A549 (cell line): ENCODE measurements around the gene CNTN4. TPM values are rescaled to one million over a fixed set of nuclear protein-coding genes. Genes with fewer than 3 reads are reported as not detected.

Source experiments
- ATAC-seq, 2 experiments: fragments of 200-7000 bp in 1 of 2; fragments of >200 bp in 1 of 2; cut with Nextera tagmentation in 1 of 2; cut with Tn5 transposase in 1 of 2; 3 replicates each; pipeline versions ENCODE4 v1.8.0 to v1.9.1; 2018 to 2020; ENCODE audit warnings: mild to moderate bottlenecking in 1 of 2, moderate library complexity in 1 of 2
- CTCF ChIA-PET: fragments of 300-600 bp; sonication (Branson Sonifier 250); formaldehyde crosslinking; extraction: SDS; loops from one replicate; lab custom pipeline; 2021; ENCODE audit warnings: antibody characterized with exemption, inconsistent platforms; lab: Yijun Ruan, JAX
- POLR2A ChIA-PET: fragments of 350-600 bp; formaldehyde crosslinking; extraction: SDS; loops from one replicate; lab custom pipeline; 2021; ENCODE audit warnings: antibody characterized with exemption, inconsistent platforms; lab: Yijun Ruan, JAX
- DNase-seq, 2 experiments: peaks; one replicate each; pipeline versions ENCODE4 v3.0.0 to v3.0.0-alpha.2; 2011 to 2016; ENCODE audit warnings: low read depth in 1 of 2, low spot score in 1 of 2
- FAIRE-seq: peaks from 2 replicates; lab custom pipeline; 2011; peaks lifted over from hg19 to GRCh38; lab: Jason Lieb, UNC
- H3K27ac ChIP-seq, 2 experiments: fragments of >200 bp; sonication (Bioruptor Twin); formaldehyde crosslinking; 3 replicates each; pipeline ENCODE4 v1.5.1; 2016 to 2017
- H3K4me1 ChIP-seq: fragments of >200 bp; sonication (Bioruptor Twin); formaldehyde crosslinking; 3 replicates; pipeline ENCODE4 v1.6.1; 2016
- H3K4me2 ChIP-seq: fragments of >200 bp; sonication (Bioruptor Twin); formaldehyde crosslinking; 3 replicates; pipeline ENCODE4 v1.6.1; 2016
- H3K4me3 ChIP-seq: fragments of >200 bp; sonication (Bioruptor Twin); formaldehyde crosslinking; 3 replicates; pipeline ENCODE4 v1.5.1; 2016
- H3K9me3 ChIP-seq: fragments of >200 bp; sonication (Bioruptor Twin); formaldehyde crosslinking; 3 replicates; pipeline ENCODE4 v1.6.1; 2016
- CHD4 ChIP-seq: fragments of 200-600 bp; sonication (generic); IDR thresholded peaks from 2 replicates; pipeline ENCODE4 v1.6.1; 2016; ENCODE audit warnings: antibody characterized with exemption, mild to moderate bottlenecking, borderline replicate concordance
- FOSB ChIP-seq: fragments of 250-450 bp; sonication (Bioruptor Pico); IDR thresholded peaks from 2 replicates; pipeline ENCODE4 v1.5.0; 2020; ENCODE audit warnings: mild to moderate bottlenecking, moderate library complexity
- GATA3 ChIP-seq: IDR thresholded peaks from 2 replicates; pipeline ENCODE4 v1.6.1; 2012; ENCODE audit warnings: borderline replicate concordance
- HDAC2 ChIP-seq: fragments of 200-600 bp; sonication (generic); IDR thresholded peaks from 2 replicates; pipeline ENCODE4 v1.6.1; 2016
- HOXB5 ChIP-seq: fragments of 250-450 bp; sonication (Bioruptor Pico); IDR thresholded peaks from 2 replicates; pipeline ENCODE4 v1.5.0; 2020; ENCODE audit warnings: mild to moderate bottlenecking, moderate library complexity
- JUN ChIP-seq, 2 experiments: fragments of >200 bp; sonication (Bioruptor Twin); formaldehyde crosslinking; IDR thresholded peaks; 2 replicates in 1 of 2; 3 replicates in 1 of 2; pipeline ENCODE4 v1.6.1; 2016 to 2017
- JUNB ChIP-seq: fragments of >200 bp; sonication (Bioruptor Twin); formaldehyde crosslinking; IDR thresholded peaks from 2 replicates; pipeline ENCODE4 v1.6.1; 2016
- KDM1A ChIP-seq: fragments of 200-600 bp; sonication (generic); IDR thresholded peaks from 2 replicates; pipeline ENCODE4 v1.6.1; 2016; ENCODE audit warnings: low read depth, mild to moderate bottlenecking
- MAFK ChIP-seq: fragments of 450-650 bp; IDR thresholded peaks from 2 replicates; pipeline ENCODE4 v1.6.1; 2014; ENCODE audit not compliant: partially characterized antibody
- NPAS2 ChIP-seq: fragments of 250-450 bp; sonication (Bioruptor Pico); IDR thresholded peaks from 2 replicates; pipeline ENCODE4 v1.8.0; 2022; ENCODE audit warnings: mild to moderate bottlenecking, moderate library complexity, borderline replicate concordance
- RAD21 ChIP-seq, 2 experiments: fragments of >200 bp in 1 of 2; sonication (Bioruptor Twin) in 1 of 2; formaldehyde crosslinking in 1 of 2; IDR thresholded peaks in 1 of 2; conservative IDR thresholded peaks in 1 of 2; 2 replicates in 1 of 2; 3 replicates in 1 of 2; pipeline ENCODE4 v1.6.1; 2012 to 2018; ENCODE audit warnings: inconsistent platforms in 1 of 2
- RFX5 ChIP-seq: fragments of 450-650 bp; IDR thresholded peaks from 2 replicates; pipeline ENCODE4 v1.7.1; 2014; ENCODE audit warnings: antibody characterized with exemption, mild to moderate bottlenecking, moderate library complexity
- RNF2 ChIP-seq: fragments of 200-600 bp; sonication (generic); IDR thresholded peaks from 2 replicates; pipeline ENCODE4 v1.6.1; 2016; ENCODE audit warnings: low read depth, mild to moderate bottlenecking, antibody characterized with exemption, moderate library complexity, borderline replicate concordance
- SMC3 ChIP-seq: fragments of >200 bp; sonication (Bioruptor Twin); formaldehyde crosslinking; IDR thresholded peaks from 3 replicates; pipeline ENCODE4 v1.6.1; 2018; ENCODE audit warnings: inconsistent platforms
- TFCP2L1 ChIP-seq: fragments of 250-450 bp; sonication (Bioruptor Pico); IDR thresholded peaks from 2 replicates; pipeline ENCODE4 v1.5.0; 2021; ENCODE audit warnings: mild to moderate bottlenecking
- ZNF302 ChIP-seq: fragments of 250-450 bp; sonication (Bioruptor Pico); IDR thresholded peaks from 2 replicates; pipeline ENCODE4 v1.9.0; 2021; ENCODE audit warnings: inconsistent platforms, mild to moderate bottlenecking, moderate library complexity
- ZSCAN20 ChIP-seq: fragments of 250-450 bp; sonication (Bioruptor Pico); IDR thresholded peaks from 2 replicates; pipeline ENCODE4 v1.8.0; 2022; ENCODE audit warnings: mild to moderate bottlenecking, moderate library complexity
- WGBS: methylation state at CpG from one replicate; pipeline ENCODE4 v1.1.6; 2017; ENCODE audit errors: missing lambda C conversion rate; 5-methylcytosine and 5-hydroxymethylcytosine counted together
- polyA plus RNA-seq, 4 experiments: library from polyadenylated mRNA; depleted of rRNA in 3 of 4; stranded (reverse); fragments of >200 nt; fragmentation: RNase III in 1 of 4; extraction: RNeasy Plus Mini Kit Qiagen cat#74134 plus additional on column Dnase treatment in 1 of 4; gene quantifications; 2 replicates in 3 of 4; 3 replicates in 1 of 4; pipeline ENCODE4 v1.2.3, GENCODE V29; 2011 to 2017
- TF ChIP-seq, protein P1 (sequence below): fragments of 250-450 bp; sonication (Bioruptor Pico); IDR thresholded peaks from 2 replicates; pipeline ENCODE4 v1.5.0; 2021; ENCODE audit warnings: mild to moderate bottlenecking, moderate library complexity, borderline replicate concordance
- TF ChIP-seq, protein P2 (sequence below): fragments of 450-650 bp; IDR thresholded peaks from 2 replicates; pipeline ENCODE4 v1.6.1; 2014; ENCODE audit warnings: antibody characterized with exemption
- TF ChIP-seq, protein P3 (sequence below): IDR thresholded peaks from 2 replicates; pipeline ENCODE4 v1.6.1; 2012
- TF ChIP-seq, protein P4 (sequence below): fragments of 200-600 bp; sonication (generic); IDR thresholded peaks from 2 replicates; pipeline ENCODE4 v1.6.1; 2016; ENCODE audit warnings: antibody characterized with exemption, mild to moderate bottlenecking, moderate library complexity
- TF ChIP-seq, protein P5 (sequence below): fragments of >200 bp; sonication (Bioruptor Twin); formaldehyde crosslinking; IDR thresholded peaks from 3 replicates; pipeline ENCODE4 v1.5.1; 2016
- TF ChIP-seq, protein P6 (sequence below): fragments of 150-350 bp; IDR thresholded peaks from 2 replicates; pipeline ENCODE4 v1.6.1; 2014; ENCODE audit warnings: low read depth, mild to moderate bottlenecking, low read length

The CNTN4 gene
- polyA plus RNA-seq, 2 of the 4 experiments (the other 2 are of a cell fraction) = 0.03 TPM; not detected in 1

DNA sequence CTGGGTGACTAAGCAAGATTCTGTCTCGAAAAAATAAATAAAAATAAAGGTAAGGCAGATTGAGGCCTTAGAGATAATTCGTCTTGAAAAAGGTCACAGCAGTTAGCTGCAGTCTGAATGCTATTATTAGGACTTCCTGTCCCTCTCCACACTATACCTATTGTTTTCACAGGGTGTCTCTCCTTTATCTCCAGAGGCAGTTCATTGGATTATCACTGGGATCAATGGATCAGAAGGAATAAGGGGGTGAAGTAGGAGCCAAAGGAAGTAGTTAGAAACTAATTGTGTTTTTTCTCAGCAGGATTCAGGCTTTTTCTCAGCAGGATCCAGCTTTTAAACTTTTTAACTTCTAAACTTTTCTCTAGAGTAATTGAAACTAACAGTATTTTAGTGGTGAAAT lies 684.6 kb downstream of the CNTN4 start:
- CTCF ChIA-PET = no interaction called here
- Histone ChIP-seq H3K4me1 (no peaks in the 10 kb centered on the region), H3K27ac (no peak overlapping the region), H3K4me3 (no peak overlapping the region), H3K4me2 (no peak overlapping the region), H3K9me3 (no peaks in the 10 kb centered on the region)
- DNase-seq (no peak), FAIRE-seq (no peak), ATAC-seq (no peak)
- POLR2A ChIA-PET = no interaction called here
- TF ChIP-seq CHD4 = no peak
- TF ChIP-seq, protein P1, sequence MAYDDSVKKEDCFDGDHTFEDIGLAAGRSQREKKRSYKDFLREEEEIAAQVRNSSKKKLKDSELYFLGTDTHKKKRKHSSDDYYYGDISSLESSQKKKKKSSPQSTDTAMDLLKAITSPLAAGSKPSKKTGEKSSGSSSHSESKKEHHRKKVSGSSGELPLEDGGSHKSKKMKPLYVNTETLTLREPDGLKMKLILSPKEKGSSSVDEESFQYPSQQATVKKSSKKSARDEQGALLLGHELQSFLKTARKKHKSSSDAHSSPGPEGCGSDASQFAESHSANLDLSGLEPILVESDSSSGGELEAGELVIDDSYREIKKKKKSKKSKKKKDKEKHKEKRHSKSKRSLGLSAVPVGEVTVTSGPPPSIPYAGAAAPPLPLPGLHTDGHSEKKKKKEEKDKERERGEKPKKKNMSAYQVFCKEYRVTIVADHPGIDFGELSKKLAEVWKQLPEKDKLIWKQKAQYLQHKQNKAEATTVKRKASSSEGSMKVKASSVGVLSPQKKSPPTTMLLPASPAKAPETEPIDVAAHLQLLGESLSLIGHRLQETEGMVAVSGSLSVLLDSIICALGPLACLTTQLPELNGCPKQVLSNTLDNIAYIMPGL (CRISPR knock-in tag) = no peak
- TF ChIP-seq, protein P2, sequence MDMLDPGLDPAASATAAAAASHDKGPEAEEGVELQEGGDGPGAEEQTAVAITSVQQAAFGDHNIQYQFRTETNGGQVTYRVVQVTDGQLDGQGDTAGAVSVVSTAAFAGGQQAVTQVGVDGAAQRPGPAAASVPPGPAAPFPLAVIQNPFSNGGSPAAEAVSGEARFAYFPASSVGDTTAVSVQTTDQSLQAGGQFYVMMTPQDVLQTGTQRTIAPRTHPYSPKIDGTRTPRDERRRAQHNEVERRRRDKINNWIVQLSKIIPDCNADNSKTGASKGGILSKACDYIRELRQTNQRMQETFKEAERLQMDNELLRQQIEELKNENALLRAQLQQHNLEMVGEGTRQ = no peak
- no peak for TF ChIP-seq ZSCAN20 (CRISPR knock-in tag)
- no peak for TF ChIP-seq RAD21 (conservative IDR thresholded peaks at IDR 0.05 in 1 of 2, IDR thresholded peaks at IDR 0.05 in 1 of 2)
- no peak for TF ChIP-seq RNF2
- WGBS = 2% methylated on average over 2 of the region's 2 CpGs

DNA sequence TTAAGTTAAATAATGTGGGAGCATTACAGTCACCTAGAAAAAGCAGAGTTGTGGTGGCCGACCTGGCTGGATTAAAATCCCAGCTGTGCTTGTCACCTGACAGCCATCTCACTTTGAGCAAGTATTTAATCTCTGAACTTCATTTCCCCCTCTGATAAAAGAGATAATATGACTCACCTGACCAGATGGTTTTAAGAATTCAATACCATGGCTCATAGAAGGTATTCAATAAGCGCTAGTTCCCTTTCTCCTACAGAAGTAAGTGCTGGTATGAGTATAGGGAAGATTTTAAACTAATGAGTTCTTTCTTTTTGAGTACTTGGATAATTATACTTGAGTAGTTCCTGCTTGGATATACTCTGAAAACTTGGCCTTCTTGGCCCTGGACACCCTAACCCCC lies 686.0 kb downstream of the CNTN4 start:
- FAIRE-seq (no peak), ATAC-seq (no peak), DNase-seq (no peak)
- WGBS = 42% methylated on average over 2 of the region's 2 CpGs
- Histone ChIP-seq H3K4me3 (no peak overlapping the region), H3K27ac (no peak overlapping the region), H3K4me2 (no peak overlapping the region), H3K4me1 (no peaks in the 10 kb centered on the region), H3K9me3 (no peaks in the 10 kb centered on the region)
- POLR2A ChIA-PET = no interaction called here
- CTCF ChIA-PET = no interaction called here
- TF ChIP-seq HDAC2 (no peak), NPAS2 (no peak), TFCP2L1 (CRISPR knock-in tag) (no peak), SMC3 (no peak), ZNF302 (CRISPR knock-in tag) (no peak), HOXB5 (CRISPR knock-in tag) (no peak), GATA3 (no peak), JUNB (no peak), MAFK (no peak), FOSB (CRISPR knock-in tag) (no peak), KDM1A (no peak), JUN (IDR thresholded peaks at IDR 0.05) (no peak), RNF2 (no peak), RFX5 (no peak)
- TF ChIP-seq, protein P3, sequence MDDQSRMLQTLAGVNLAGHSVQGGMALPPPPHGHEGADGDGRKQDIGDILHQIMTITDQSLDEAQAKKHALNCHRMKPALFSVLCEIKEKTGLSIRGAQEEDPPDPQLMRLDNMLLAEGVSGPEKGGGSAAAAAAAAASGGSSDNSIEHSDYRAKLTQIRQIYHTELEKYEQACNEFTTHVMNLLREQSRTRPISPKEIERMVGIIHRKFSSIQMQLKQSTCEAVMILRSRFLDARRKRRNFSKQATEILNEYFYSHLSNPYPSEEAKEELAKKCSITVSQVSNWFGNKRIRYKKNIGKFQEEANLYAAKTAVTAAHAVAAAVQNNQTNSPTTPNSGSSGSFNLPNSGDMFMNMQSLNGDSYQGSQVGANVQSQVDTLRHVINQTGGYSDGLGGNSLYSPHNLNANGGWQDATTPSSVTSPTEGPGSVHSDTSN = no peak
- TF ChIP-seq, protein P4, sequence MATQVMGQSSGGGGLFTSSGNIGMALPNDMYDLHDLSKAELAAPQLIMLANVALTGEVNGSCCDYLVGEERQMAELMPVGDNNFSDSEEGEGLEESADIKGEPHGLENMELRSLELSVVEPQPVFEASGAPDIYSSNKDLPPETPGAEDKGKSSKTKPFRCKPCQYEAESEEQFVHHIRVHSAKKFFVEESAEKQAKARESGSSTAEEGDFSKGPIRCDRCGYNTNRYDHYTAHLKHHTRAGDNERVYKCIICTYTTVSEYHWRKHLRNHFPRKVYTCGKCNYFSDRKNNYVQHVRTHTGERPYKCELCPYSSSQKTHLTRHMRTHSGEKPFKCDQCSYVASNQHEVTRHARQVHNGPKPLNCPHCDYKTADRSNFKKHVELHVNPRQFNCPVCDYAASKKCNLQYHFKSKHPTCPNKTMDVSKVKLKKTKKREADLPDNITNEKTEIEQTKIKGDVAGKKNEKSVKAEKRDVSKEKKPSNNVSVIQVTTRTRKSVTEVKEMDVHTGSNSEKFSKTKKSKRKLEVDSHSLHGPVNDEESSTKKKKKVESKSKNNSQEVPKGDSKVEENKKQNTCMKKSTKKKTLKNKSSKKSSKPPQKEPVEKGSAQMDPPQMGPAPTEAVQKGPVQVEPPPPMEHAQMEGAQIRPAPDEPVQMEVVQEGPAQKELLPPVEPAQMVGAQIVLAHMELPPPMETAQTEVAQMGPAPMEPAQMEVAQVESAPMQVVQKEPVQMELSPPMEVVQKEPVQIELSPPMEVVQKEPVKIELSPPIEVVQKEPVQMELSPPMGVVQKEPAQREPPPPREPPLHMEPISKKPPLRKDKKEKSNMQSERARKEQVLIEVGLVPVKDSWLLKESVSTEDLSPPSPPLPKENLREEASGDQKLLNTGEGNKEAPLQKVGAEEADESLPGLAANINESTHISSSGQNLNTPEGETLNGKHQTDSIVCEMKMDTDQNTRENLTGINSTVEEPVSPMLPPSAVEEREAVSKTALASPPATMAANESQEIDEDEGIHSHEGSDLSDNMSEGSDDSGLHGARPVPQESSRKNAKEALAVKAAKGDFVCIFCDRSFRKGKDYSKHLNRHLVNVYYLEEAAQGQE = no peak
- TF ChIP-seq, protein P5, sequence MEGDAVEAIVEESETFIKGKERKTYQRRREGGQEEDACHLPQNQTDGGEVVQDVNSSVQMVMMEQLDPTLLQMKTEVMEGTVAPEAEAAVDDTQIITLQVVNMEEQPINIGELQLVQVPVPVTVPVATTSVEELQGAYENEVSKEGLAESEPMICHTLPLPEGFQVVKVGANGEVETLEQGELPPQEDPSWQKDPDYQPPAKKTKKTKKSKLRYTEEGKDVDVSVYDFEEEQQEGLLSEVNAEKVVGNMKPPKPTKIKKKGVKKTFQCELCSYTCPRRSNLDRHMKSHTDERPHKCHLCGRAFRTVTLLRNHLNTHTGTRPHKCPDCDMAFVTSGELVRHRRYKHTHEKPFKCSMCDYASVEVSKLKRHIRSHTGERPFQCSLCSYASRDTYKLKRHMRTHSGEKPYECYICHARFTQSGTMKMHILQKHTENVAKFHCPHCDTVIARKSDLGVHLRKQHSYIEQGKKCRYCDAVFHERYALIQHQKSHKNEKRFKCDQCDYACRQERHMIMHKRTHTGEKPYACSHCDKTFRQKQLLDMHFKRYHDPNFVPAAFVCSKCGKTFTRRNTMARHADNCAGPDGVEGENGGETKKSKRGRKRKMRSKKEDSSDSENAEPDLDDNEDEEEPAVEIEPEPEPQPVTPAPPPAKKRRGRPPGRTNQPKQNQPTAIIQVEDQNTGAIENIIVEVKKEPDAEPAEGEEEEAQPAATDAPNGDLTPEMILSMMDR = no peak
- TF ChIP-seq, protein P6, sequence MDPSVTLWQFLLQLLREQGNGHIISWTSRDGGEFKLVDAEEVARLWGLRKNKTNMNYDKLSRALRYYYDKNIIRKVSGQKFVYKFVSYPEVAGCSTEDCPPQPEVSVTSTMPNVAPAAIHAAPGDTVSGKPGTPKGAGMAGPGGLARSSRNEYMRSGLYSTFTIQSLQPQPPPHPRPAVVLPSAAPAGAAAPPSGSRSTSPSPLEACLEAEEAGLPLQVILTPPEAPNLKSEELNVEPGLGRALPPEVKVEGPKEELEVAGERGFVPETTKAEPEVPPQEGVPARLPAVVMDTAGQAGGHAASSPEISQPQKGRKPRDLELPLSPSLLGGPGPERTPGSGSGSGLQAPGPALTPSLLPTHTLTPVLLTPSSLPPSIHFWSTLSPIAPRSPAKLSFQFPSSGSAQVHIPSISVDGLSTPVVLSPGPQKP = no peak
